NT2/D1 (cell line): ENCODE results near the gene SCIMP.

Experiments used
- DNase-seq: peaks from one replicate; pipeline ENCODE4 v3.0.0-alpha.2; 2011; ENCODE audit warnings: low read depth, low spot score
- H3K27me3 ChIP-seq: 2 replicates; pipeline ENCODE4 v1.6.0; 2011; ENCODE audit warnings: mild to moderate bottlenecking; ENCODE audit not compliant: insufficient read length, insufficient read depth
- H3K36me3 ChIP-seq: 2 replicates; pipeline ENCODE4 v1.6.1; 2011; ENCODE audit warnings: mild to moderate bottlenecking, low read length, mixed read lengths; ENCODE audit not compliant: insufficient read depth, insufficient read length
- H3K4me1 ChIP-seq: 2 replicates; pipeline ENCODE4 v1.5.1; 2011; ENCODE audit not compliant: insufficient read depth, insufficient read length
- H3K4me3 ChIP-seq: 2 replicates; pipeline ENCODE4 v1.5.1; 2011; ENCODE audit warnings: low read depth; ENCODE audit not compliant: insufficient read length
- H3K9ac ChIP-seq: 2 replicates; pipeline ENCODE4 v1.6.0; 2011; ENCODE audit warnings: low read depth; ENCODE audit not compliant: insufficient read length
- H3K9me3 ChIP-seq: 2 replicates; pipeline ENCODE4 v1.5.1; 2011; ENCODE audit warnings: mild to moderate bottlenecking, low read length; ENCODE audit not compliant: insufficient read depth
- SUZ12 ChIP-seq: IDR thresholded peaks from 2 replicates; pipeline ENCODE4 v1.6.1; 2011; ENCODE audit not compliant: insufficient read length, insufficient read depth; ENCODE audit errors: extremely low read depth
- YY1 ChIP-seq: IDR thresholded peaks from 2 replicates; pipeline ENCODE4 v1.6.1; 2011; ENCODE audit not compliant: insufficient read length, insufficient read depth
- ZNF274 ChIP-seq: IDR thresholded peaks from 2 replicates; pipeline ENCODE4 v1.6.1; 2011; ENCODE audit warnings: mild to moderate bottlenecking, low read depth, low read length

The SCIMP gene

DNA sequence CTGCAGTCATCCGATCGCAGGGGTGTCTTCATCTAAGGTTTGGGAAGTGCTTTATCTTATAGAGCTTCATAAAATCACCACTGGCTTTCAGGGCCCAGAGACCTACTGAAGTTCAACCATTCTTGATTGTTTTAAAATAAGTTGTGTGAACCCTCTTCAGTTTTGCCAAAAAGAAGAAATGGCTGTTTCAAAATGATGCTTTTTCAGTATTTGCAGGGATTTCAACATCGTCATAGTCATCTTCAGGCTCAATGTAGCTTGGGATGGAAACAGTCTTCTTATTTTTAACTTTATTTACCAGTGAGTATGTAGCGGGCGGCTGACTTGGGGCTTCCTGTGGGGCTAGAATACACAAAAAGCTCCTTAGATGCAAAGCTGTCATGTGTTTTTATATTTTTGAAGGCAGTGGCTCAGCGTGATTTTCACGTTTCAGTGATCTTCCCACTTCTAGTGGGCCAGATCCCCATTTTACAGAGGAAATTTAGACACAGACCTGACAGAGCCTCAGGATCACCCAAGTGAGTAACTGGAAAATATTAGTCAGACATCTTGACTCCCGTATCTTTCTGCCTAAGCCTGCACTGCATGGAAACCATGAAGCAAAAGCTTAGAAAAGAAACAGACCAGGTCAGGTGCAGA, 23.9 kb downstream of the SCIMP start:
- Histone ChIP-seq H3K4me3 (no peak overlapping the region), H3K36me3 (peaks cover 6% of the 10 kb centered on the region), H3K27me3 (no peaks in the 10 kb centered on the region), H3K4me1 (no peaks in the 10 kb centered on the region), H3K9me3 (no peaks in the 10 kb centered on the region), H3K9ac (no peak overlapping the region)
- TF ChIP-seq SUZ12 (no peak), YY1 (no peak), ZNF274 (no peak)
- DNase-seq = no peak

DNA sequence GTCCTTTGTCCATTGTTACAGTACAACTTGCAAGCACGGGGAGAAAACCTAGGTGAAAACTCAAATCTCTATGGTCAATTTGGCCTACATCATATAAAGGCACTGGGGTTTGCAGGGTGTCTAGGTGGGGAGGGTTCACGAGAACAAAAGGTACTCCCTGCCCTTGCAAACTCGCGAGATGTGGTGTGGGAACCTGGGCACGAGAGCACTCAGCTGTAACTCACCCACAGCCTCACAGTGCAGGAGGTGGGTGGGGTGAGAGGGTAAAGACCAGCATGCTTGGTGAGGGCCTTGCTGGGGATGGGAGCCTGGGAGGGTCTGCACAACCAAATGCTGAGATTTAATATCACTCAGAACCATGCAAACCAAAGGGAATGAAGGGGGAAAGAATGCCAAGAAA, 24.6 kb downstream of the SCIMP start:
- Histone ChIP-seq H3K9me3 (no peaks in the 10 kb centered on the region), H3K9ac (no peak overlapping the region), H3K4me1 (no peaks in the 10 kb centered on the region), H3K4me3 (no peak overlapping the region), H3K36me3 (peaks cover 4% of the 10 kb centered on the region), H3K27me3 (no peaks in the 10 kb centered on the region)
- TF ChIP-seq YY1 = no peak
- TF ChIP-seq SUZ12 = no peak
- no peak for TF ChIP-seq ZNF274
- no peak for DNase-seq

- TF ChIP-seq SUZ12 = no peak
- TF ChIP-seq YY1 = no peak
- TF ChIP-seq ZNF274 = no peak
- Histone ChIP-seq H3K27me3 (no peaks in the 10 kb centered on the region), H3K4me3 (no peak overlapping the region), H3K9me3 (no peaks in the 10 kb centered on the region), H3K9ac (no peak overlapping the region), H3K4me1 (no peaks in the 10 kb centered on the region), H3K36me3 (peaks cover 4% of the 10 kb centered on the region)
- DNase-seq = no peak
Observed at GRCh38 chr17:5209396-5209795, 25.3 kb downstream of the SCIMP start.

DNA sequence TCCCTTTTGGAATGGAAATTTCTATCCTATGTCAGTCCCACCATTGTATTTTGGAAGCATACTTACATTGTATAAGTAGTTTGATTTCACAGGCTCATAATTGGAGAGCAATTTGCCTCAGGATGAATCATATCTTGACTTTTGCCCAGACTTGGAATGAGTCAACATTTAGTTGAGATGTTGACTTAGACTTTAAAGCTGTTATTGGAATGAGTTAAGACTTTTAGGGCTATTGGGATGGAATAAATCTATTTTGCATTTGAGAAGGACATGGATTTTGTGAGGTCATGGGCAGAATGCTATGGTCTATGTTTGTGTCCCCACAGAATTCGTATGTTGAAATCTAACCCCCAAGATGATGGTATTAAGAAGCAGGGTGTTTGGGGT, 30.8 kb downstream of the SCIMP start:
- no peak for DNase-seq
- no peak overlapping the region for H3K4me3 ChIP-seq
- no peaks in the 10 kb centered on the region for H3K9me3 ChIP-seq
- H3K27me3 ChIP-seq = no peaks in the 10 kb centered on the region
- TF ChIP-seq SUZ12 (no peak), YY1 (no peak), ZNF274 (no peak)
- no peak overlapping the region for H3K9ac ChIP-seq
- H3K4me1 ChIP-seq = peaks cover 1% of the 10 kb centered on the region
- H3K36me3 ChIP-seq = no peaks in the 10 kb centered on the region

GRCh38 chr17:5203178-5203907, 31.3 kb downstream of the SCIMP start:
- H3K27me3 ChIP-seq = no peaks in the 10 kb centered on the region
- peaks cover 1% of the 10 kb centered on the region for H3K4me1 ChIP-seq
- no peak overlapping the region for H3K9ac ChIP-seq
- no peaks in the 10 kb centered on the region for H3K36me3 ChIP-seq
- no peak overlapping the region for H3K4me3 ChIP-seq
- no peaks in the 10 kb centered on the region for H3K9me3 ChIP-seq
- no peak for DNase-seq
- TF ChIP-seq YY1 (no peak), SUZ12 (no peak)

GRCh38 chr17:5201011-5201410, 33.6 kb downstream of the SCIMP start:
- Histone ChIP-seq H3K36me3 (peaks cover 4% of the 10 kb centered on the region), H3K4me1 (peaks cover 1% of the 10 kb centered on the region), H3K4me3 (no peak overlapping the region), H3K27me3 (no peaks in the 10 kb centered on the region), H3K9ac (no peak overlapping the region), H3K9me3 (no peaks in the 10 kb centered on the region)
- TF ChIP-seq SUZ12 (no peak), YY1 (no peak), ZNF274 (no peak)
- DNase-seq = no peak

DNA sequence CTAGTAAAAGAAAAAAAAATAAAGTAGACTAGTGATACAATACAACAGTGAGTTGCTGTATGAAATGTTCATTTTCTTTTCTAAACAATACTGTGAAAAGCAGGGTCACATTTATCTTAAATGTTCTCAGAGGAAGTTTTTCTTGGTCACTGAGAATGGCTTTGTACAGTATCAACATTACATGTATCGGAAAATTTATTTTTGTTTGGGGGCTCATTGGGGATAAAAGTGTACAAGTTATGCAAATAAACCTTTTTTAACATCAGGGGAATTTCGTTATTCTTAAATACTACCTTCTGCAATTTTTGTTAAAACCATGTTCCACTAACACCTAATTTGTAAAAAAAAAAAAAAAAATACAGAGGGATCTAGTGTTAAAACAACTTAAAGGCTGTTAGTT, 34.3 kb downstream of the SCIMP start:
- no peaks in the 10 kb centered on the region for H3K9me3 ChIP-seq
- peaks cover 1% of the 10 kb centered on the region for H3K4me1 ChIP-seq
- TF ChIP-seq SUZ12 = no peak
- TF ChIP-seq YY1 = no peak
- TF ChIP-seq ZNF274 = no peak
- H3K27me3 ChIP-seq = no peaks in the 10 kb centered on the region
- peaks cover 7% of the 10 kb centered on the region for H3K36me3 ChIP-seq
- H3K4me3 ChIP-seq = no peak overlapping the region
- no peak for DNase-seq
- H3K9ac ChIP-seq = no peak overlapping the region
